Tibial nerve (tissue), 4 donors: ENCODE results near the gene ARHGAP15.

Source experiments
- EP300 ChIP-seq, 2 donors: sonication (generic); formaldehyde crosslinking; IDR thresholded peaks; one replicate each; pipeline ENCODE4 v1.6.1; 2017; ENCODE audit warnings: antibody characterized with exemption in 2 of 2, mild to moderate bottlenecking in 1 of 2
- POLR2A ChIP-seq, 2 donors: fragments of 450-650 bp; IDR thresholded peaks; one replicate each; pipeline ENCODE4 v1.6.1; 2017; ENCODE audit warnings: antibody characterized with exemption in 2 of 2, mild to moderate bottlenecking in 2 of 2, moderate library complexity in 2 of 2
- TF ChIP-seq, protein P1 (sequence below), 5 experiments: fragments of 200-600 bp in 3 of 5; fragments of 450-650 bp in 2 of 5; sonication (generic) in 3 of 5; IDR thresholded peaks; one replicate each; pipeline ENCODE4 v1.5.1; 2016 to 2019; ENCODE audit warnings: antibody characterized with exemption in 5 of 5, mild to moderate bottlenecking in 3 of 5, moderate library complexity in 2 of 5

DNA sequence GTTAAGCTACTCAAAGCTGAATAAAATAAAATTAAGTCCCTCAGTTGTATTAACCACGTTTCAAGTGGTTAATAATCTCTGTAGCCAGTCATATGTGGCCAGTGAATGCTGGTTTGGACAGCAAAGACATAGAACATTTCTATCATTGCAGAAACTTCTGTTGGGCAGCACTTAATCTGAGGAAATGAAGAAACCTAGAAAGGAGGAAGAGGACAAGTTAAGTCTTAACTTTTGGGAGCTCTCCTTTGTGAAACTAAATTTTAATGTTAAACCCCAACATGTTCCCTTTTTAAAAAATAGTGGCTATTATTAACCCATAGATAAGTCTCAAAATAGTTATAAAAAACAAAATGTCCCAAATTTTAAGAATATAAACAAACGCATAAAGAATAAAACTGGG is 421.3 kb downstream of the ARHGAP15 start:
- TF ChIP-seq, protein P1, sequence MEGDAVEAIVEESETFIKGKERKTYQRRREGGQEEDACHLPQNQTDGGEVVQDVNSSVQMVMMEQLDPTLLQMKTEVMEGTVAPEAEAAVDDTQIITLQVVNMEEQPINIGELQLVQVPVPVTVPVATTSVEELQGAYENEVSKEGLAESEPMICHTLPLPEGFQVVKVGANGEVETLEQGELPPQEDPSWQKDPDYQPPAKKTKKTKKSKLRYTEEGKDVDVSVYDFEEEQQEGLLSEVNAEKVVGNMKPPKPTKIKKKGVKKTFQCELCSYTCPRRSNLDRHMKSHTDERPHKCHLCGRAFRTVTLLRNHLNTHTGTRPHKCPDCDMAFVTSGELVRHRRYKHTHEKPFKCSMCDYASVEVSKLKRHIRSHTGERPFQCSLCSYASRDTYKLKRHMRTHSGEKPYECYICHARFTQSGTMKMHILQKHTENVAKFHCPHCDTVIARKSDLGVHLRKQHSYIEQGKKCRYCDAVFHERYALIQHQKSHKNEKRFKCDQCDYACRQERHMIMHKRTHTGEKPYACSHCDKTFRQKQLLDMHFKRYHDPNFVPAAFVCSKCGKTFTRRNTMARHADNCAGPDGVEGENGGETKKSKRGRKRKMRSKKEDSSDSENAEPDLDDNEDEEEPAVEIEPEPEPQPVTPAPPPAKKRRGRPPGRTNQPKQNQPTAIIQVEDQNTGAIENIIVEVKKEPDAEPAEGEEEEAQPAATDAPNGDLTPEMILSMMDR (IDR thresholded peaks at IDR 0.05) = no peak
- TF ChIP-seq EP300 (IDR thresholded peaks at IDR 0.05) = no peak
- no peak for TF ChIP-seq POLR2A (IDR thresholded peaks at IDR 0.05)
